Neural cell (in vitro differentiated cells): ENCODE results near the gene ISL2. TPM values are rescaled to one million over a fixed set of nuclear protein-coding genes. Genes with fewer than 3 reads are reported as not detected.

Source experiments
- H2AFZ ChIP-seq: fragments of 200-600, 300-800 bp; sonication (generic), shearing (Covaris generic); 2 replicates; pipeline ENCODE4 v1.6.0; 2014; ENCODE audit warnings: low read depth, mild to moderate bottlenecking, antibody characterized with exemption, low read length, moderate library complexity
- H3F3A ChIP-seq: fragments of 200-600 bp; shearing (Covaris generic); 2 replicates; pipeline ENCODE4 v1.6.1; 2016; ENCODE audit warnings: mild to moderate bottlenecking, moderate library complexity, mixed read lengths, antibody characterized with exemption, low read length; ENCODE audit not compliant: insufficient read depth, poor library complexity, severe bottlenecking
- H3K27ac ChIP-seq: fragments of 200-600, 300-800 bp; sonication (generic), shearing (Covaris generic); 2 replicates; pipeline ENCODE4 v1.5.1; 2014; ENCODE audit warnings: mild to moderate bottlenecking, low read length, moderate library complexity
- H3K27me3 ChIP-seq: fragments of 300-800, 200-600 bp; sonication (generic), shearing (Covaris generic); 2 replicates; pipeline ENCODE4 v1.6.0; 2014; ENCODE audit warnings: mild to moderate bottlenecking, low read depth, low read length, moderate library complexity; ENCODE audit not compliant: insufficient read depth
- H3K36me3 ChIP-seq: fragments of 300-800, 200-600 bp; sonication (generic), shearing (Covaris generic); 2 replicates; pipeline ENCODE4 v1.5.1; 2014; ENCODE audit warnings: mild to moderate bottlenecking, antibody characterized with exemption, low read length, moderate library complexity; ENCODE audit not compliant: insufficient read depth
- H3K4me2 ChIP-seq: fragments of 300-800, 200-600 bp; sonication (generic), shearing (Covaris generic); 2 replicates; pipeline ENCODE4 v1.6.0; 2014; ENCODE audit warnings: mild to moderate bottlenecking, low read length
- H3K4me3 ChIP-seq: fragments of 300-800, 200-600 bp; sonication (generic), shearing (Covaris generic); 2 replicates; pipeline ENCODE4 v1.5.1; 2014; ENCODE audit warnings: mild to moderate bottlenecking, low read length, moderate library complexity
- H3K79me2 ChIP-seq: fragments of 200-600 bp; shearing (Covaris generic); replicated peaks from 2 replicates; pipeline ENCODE4 v1.6.0; 2014; ENCODE audit warnings: mild to moderate bottlenecking, low read length, moderate library complexity; ENCODE audit not compliant: insufficient read depth
- H3K9ac ChIP-seq: fragments of 300-800, 200-600 bp; sonication (generic), shearing (Covaris generic); 2 replicates; pipeline ENCODE4 v1.6.1; 2016; ENCODE audit warnings: mild to moderate bottlenecking, low read length, mixed read lengths
- H3K9me2 ChIP-seq: fragments of 200-600 bp; shearing (Covaris generic); 2 replicates; pipeline ENCODE4 v1.6.1; 2016; ENCODE audit warnings: mild to moderate bottlenecking, low read length, mixed read lengths; ENCODE audit not compliant: insufficient read depth
- H3K9me3 ChIP-seq: fragments of 200-600, 300-800 bp; sonication (generic), shearing (Covaris generic); 2 replicates; pipeline ENCODE4 v1.6.1; 2016; ENCODE audit warnings: mild to moderate bottlenecking, mixed run types, low read length, moderate library complexity, mixed read lengths
- H4K20me1 ChIP-seq: fragments of 200-600 bp; shearing (Covaris generic); 2 replicates; pipeline ENCODE4 v1.6.1; 2016; ENCODE audit warnings: mild to moderate bottlenecking, mixed run types; ENCODE audit not compliant: insufficient read depth
- CTCF ChIP-seq: fragments of 450-650 bp; IDR thresholded peaks from 2 replicates; pipeline ENCODE4 v1.5.1; 2014; ENCODE audit warnings: antibody characterized with exemption, mild to moderate bottlenecking, moderate library complexity; ENCODE audit not compliant: poor library complexity, severe bottlenecking
- EP300 ChIP-seq: fragments of 450-650 bp; conservative IDR thresholded peaks from 2 replicates; pipeline ENCODE4 v1.6.1; 2014; ENCODE audit warnings: antibody characterized with exemption, mild to moderate bottlenecking, moderate library complexity; ENCODE audit not compliant: poor library complexity, severe bottlenecking
- EZH2 ChIP-seq: fragments of 200-600, 300-800 bp; shearing (Covaris generic), sonication (generic); IDR thresholded peaks from 2 replicates; pipeline ENCODE4 v1.6.1; 2014; ENCODE audit warnings: antibody characterized with exemption, low read length, borderline replicate concordance, mild to moderate bottlenecking; ENCODE audit not compliant: insufficient read depth, poor library complexity, severe bottlenecking
- MXI1 ChIP-seq: fragments of 450-650 bp; conservative IDR thresholded peaks from 2 replicates; pipeline ENCODE4 v1.6.1; 2014; ENCODE audit warnings: antibody characterized with exemption, mild to moderate bottlenecking; ENCODE audit not compliant: poor library complexity, severe bottlenecking
- POLR2AphosphoS5 ChIP-seq: IDR thresholded peaks from 2 replicates; pipeline ENCODE4 v1.6.1; 2012
- RAD21 ChIP-seq: fragments of 450-650 bp; conservative IDR thresholded peaks from 2 replicates; pipeline ENCODE4 v1.6.1; 2014; ENCODE audit warnings: antibody characterized with exemption, mild to moderate bottlenecking, moderate library complexity
- REST ChIP-seq: IDR thresholded peaks from 2 replicates; pipeline ENCODE4 v1.6.1; 2012; ENCODE audit warnings: borderline replicate concordance
- SMC3 ChIP-seq: fragments of 450-650 bp; conservative IDR thresholded peaks from 2 replicates; pipeline ENCODE4 v1.6.1; 2014; ENCODE audit warnings: antibody characterized with exemption, mild to moderate bottlenecking, moderate library complexity; ENCODE audit not compliant: poor library complexity
- TAF1 ChIP-seq: IDR thresholded peaks from 2 replicates; pipeline ENCODE4 v1.6.1; 2012; ENCODE audit warnings: low read depth
- polyA plus RNA-seq: library from polyadenylated mRNA; depleted of rRNA; stranded (reverse); fragments of >200 nt; gene quantifications from 2 replicates; pipeline ENCODE4 v1.2.3, GENCODE V29; 2014

ISL2 gene
- polyA plus RNA-seq, 1 donor from 2014 or later, result not detected

- Histone ChIP-seq H3K9me2 (no peaks in the 10 kb centered on the region), H3K4me3 (no peak overlapping the region), H3K4me2 (no peak overlapping the region), H3K9ac (no peak overlapping the region), H4K20me1 (no peaks in the 10 kb centered on the region), H3K36me3 (no peaks in the 10 kb centered on the region), H3K9me3 (no peaks in the 10 kb centered on the region), H3K27ac (no peak overlapping the region), H3F3A (no peaks in the 10 kb centered on the region), H3K27me3 (no peaks in the 10 kb centered on the region), H2AFZ (no peak overlapping the region), H3K79me2 (no peaks in the 10 kb centered on the region)
- TF ChIP-seq EZH2 (no peak), EP300 (no peak), MXI1 (no peak), TAF1 (no peak), REST (no peak), SMC3 (no peak), CTCF (no peak), RAD21 (no peak), POLR2AphosphoS5 (no peak)
Measured at GRCh38 chr15:76325704-76326103, 10.9 kb upstream of the ISL2 start.

- Histone ChIP-seq H3K27me3 (peaks cover under 1% of the 10 kb centered on the region), H3K9me3 (no peaks in the 10 kb centered on the region), H3F3A (no peaks in the 10 kb centered on the region), H3K27ac (no peak overlapping the region), H3K36me3 (no peaks in the 10 kb centered on the region), H4K20me1 (no peaks in the 10 kb centered on the region), H3K9me2 (no peaks in the 10 kb centered on the region), H2AFZ (no peak overlapping the region), H3K9ac (no peak overlapping the region), H3K79me2 (no peaks in the 10 kb centered on the region), H3K4me2 (no peak overlapping the region), H3K4me3 (no peak overlapping the region)
- TF ChIP-seq EZH2 (no peak), CTCF (no peak), MXI1 (no peak), REST (no peak), TAF1 (no peak), RAD21 (no peak), POLR2AphosphoS5 (no peak), EP300 (no peak)
Measured at GRCh38 chr15:76327191-76328105, 9.1 kb upstream of the ISL2 start.
